Peyer's patch (tissue), 4 donors: ENCODE measurements around the gene NRF1.

ENCODE experiments used
- POLR2A ChIP-seq, 2 donors: fragments of 450-650 bp; IDR thresholded peaks; one replicate each; pipeline ENCODE4 v1.5.1; 2017; ENCODE audit warnings: antibody characterized with exemption in 2 of 2, mild to moderate bottlenecking in 2 of 2, moderate library complexity in 2 of 2
- TF ChIP-seq, protein P1 (sequence below), 6 experiments: fragments of 450-650 bp in 4 of 6; fragments of 200-600 bp in 2 of 6; sonication (generic) in 1 of 6; IDR thresholded peaks; one replicate each; pipeline ENCODE4 v1.5.1; 2017 to 2019; ENCODE audit warnings: antibody characterized with exemption in 6 of 6, mild to moderate bottlenecking in 3 of 6, moderate library complexity in 1 of 6

DNA sequence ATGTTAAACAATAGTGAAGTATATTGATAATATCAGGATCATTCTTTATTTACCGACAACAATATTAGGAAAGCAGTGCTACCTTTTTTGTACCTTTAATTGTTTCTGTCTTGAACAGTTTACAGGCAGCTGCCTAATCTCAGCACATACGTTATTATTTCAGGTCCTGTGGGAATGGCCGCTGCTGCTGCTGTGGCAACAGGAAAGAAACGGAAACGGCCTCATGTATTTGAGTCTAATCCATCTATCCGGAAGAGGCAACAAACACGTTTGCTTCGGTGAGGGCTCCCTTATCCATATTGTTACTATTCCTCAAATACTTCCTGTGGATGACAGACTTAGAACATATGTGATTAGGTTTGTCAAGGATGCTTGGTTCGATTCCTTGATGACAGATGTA, 59.7 kb downstream of the NRF1 start:
- TF ChIP-seq, protein P1, sequence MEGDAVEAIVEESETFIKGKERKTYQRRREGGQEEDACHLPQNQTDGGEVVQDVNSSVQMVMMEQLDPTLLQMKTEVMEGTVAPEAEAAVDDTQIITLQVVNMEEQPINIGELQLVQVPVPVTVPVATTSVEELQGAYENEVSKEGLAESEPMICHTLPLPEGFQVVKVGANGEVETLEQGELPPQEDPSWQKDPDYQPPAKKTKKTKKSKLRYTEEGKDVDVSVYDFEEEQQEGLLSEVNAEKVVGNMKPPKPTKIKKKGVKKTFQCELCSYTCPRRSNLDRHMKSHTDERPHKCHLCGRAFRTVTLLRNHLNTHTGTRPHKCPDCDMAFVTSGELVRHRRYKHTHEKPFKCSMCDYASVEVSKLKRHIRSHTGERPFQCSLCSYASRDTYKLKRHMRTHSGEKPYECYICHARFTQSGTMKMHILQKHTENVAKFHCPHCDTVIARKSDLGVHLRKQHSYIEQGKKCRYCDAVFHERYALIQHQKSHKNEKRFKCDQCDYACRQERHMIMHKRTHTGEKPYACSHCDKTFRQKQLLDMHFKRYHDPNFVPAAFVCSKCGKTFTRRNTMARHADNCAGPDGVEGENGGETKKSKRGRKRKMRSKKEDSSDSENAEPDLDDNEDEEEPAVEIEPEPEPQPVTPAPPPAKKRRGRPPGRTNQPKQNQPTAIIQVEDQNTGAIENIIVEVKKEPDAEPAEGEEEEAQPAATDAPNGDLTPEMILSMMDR (IDR thresholded peaks at IDR 0.05): no peak
- no peak for TF ChIP-seq POLR2A (IDR thresholded peaks at IDR 0.05)
